DMS79 (cell line): ENCODE results near the gene C11orf91.
"Not testable (repeated sequence)": the region's sequence is repeated elsewhere in the genome, so short reads cannot be mapped to it uniquely, and the experiment has no call there.

Experiments
- DNase-seq: peaks from one replicate; lab custom pipeline; 2025; lab: John Stamatoyannopoulos, UW

C11orf91 gene

DNA sequence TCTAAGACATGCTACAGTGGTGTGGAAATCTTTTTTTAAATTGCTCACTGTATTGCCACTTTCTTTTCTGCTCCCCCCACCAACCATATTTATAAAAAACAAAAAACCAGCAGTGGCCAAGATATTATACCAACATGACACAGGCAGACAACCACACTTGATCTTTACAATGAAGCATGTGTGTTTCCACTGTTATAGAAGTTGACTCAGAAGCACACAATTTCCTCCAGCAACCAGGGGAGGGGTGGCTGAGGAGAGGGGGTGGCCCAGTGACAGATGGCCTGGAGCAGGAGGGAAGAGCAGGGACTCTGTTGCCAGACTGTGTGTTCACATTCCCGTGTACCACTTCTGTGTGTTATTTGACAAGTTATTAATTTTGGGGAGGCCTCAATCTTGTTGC is 20.8 kb upstream of the C11orf91 start:
- DNase-seq: no peak

GRCh38 chr11:33719587-33719986 is 19.0 kb upstream of the C11orf91 start:
- DNase-seq: no peak

DNA sequence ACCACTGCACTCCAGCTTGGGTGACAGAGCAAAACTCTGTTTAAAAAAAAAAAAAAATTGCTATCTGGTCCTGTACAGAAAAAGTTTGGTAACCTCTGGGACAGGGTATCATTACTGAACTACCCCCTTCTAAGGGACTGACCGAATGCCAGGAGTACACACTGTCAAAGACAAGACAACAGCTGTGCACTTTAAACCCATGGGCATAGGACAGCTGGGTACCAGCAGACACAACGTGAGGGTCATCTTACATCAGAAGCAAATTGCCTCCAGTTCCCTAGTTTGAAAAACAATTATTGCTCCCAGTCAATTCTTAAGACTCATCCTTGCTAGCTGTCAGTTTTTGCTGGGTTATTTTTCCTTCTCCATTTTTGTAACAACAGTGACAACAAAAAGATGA is 17.8 kb upstream of the C11orf91 start:
- DNase-seq: no peak

DNA sequence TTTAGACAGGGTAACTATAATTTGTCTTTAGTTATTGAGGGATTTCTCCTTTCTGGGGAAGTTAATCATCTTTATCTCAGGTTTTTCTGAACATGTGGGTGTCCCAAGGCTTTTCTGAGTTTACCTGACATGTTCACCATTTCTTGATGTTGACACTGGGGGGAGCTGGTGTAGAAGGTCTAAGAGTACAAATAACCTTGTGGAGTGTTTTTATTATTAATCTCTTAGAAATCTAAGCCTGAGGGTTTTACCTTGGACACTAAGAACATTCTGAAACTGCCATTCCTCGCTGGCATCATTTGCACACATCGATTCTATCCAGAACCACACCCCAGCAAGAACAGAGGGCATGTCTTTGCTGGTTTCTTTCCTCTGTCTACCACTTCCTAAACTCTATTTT is 15.6 kb upstream of the C11orf91 start:
- no peak for DNase-seq

GRCh38 chr11:33713856-33714398 is 13.3 kb upstream of the C11orf91 start:
- DNase-seq: no peak

- DNase-seq: no peak
Observed at GRCh38 chr11:33713151-33713855, 12.7 kb upstream of the C11orf91 start.

DNA sequence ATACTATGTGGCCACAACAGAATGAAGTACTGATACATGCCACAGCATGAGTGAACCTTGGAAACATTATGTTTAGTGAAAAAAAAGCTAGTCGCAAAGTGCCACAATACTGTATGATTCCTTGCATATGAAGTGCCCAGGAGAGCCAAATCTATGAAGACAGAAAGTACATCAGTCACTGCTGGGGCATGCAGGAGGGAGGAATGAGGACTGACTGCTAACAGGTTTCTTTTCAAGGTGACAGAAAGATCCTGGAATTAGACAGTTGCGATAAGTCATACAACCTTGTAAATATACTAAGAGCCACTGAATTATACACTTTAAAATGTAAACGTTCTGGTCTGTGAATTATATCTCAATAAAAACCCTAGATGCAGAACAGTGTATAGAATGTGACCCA is 11.8 kb upstream of the C11orf91 start:
- no peak for DNase-seq

- DNase-seq: no peak
Observed at GRCh38 chr11:33709466-33709865, 8.8 kb upstream of the C11orf91 start.

- no peak for DNase-seq
Observed at GRCh38 chr11:33708985-33709384, 8.4 kb upstream of the C11orf91 start.

DNA sequence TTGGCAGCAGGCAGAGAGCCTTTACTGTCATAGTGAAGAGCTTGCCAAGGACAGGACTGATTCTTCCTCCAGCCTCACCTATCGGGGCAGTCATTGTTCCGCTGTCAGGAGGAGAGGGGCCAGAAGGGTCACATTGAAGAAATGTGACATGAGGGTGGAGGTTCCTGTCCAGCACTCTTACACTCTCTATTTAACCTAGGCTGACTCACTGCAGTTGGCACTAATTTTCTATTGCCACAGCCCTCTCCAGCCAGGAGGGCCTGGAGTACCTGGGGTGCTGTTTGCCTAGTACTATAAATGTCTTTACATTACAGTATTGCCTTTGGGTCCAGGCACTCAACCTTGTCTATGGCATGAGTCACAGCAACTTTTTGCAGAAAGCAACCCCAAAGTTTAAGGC is 7.2 kb upstream of the C11orf91 start:
- DNase-seq: not testable (repeated sequence)

GRCh38 chr11:33706966-33707365 is 6.3 kb upstream of the C11orf91 start:
- no peak for DNase-seq

DNA sequence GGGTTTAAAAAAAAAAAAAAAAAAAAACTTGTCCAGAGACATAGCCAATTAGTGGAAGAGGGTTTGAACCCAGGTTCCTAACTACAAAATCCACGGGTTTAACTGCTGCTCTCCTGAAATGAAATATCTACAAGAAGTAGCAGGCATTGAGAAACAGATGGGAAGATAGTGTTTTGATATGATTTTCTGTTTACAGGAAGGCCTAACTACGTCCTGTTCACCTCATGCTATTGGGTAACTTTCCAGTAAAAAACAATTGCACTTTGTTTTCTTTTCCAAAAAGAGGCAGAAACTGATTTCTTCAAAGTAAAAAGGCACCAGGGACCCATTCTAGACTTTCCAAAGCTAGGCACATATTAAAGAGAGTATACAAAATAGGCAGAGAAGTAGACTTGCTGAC is 5.9 kb upstream of the C11orf91 start:
- DNase-seq: no peak

DNA sequence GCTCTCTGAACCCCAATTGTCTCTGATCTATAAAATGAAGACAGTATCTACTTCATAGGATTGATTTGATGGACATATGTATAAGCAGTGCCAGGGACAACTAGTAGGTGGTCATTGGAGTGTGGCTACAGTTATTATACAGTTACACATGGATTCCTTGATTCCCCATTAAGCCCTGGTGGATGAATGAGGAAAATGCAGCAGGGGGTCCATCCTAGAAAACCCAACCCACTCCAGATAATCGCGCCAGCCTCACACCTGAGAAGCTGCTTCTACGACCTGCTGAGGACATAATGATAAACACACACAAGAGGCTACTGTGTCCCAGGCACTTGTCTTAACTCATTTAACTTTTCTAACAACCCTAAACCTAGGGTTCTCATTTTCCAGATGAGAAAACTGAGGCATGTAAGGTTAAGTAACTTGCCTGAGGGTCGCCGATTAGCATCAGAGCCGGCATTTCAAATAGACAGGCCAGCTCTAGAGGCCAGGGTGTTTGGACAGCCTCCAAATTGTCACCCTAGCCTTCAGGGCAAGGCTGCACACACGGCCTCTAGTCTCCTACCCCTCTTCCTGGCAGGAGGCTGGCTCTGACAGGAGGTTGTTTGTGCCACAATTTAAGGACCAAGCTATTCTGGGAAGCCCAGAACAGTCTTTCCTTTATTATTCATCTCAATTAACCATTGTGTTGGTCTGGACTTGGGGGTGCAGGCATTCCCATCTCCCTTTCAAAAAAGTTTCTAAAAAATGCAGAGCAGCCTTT is 3.8 kb upstream of the C11orf91 start:
- no peak for DNase-seq

- DNase-seq: no peak
Observed at GRCh38 chr11:33703788-33704187, 3.2 kb upstream of the C11orf91 start.

DNA sequence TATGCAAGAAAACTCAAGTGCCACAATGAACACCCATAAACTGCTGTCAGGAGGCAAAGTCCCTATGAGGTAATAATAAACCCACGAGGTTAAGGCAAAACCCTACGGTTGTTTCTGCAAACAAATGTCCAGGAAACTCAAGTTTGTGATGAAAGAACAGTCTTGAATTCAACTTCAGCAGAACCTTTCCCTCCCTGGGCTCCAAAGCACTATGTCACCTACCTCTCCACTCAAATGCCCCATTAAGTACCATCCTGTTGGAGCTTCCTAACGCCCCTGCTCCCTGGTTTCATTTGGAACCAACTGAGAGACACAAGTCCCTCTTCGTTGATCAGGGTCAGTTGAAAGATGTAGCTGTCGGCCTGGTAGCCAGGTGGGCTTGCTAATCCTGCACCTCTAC is 2.6 kb upstream of the C11orf91 start:
- no peak for DNase-seq

DNA sequence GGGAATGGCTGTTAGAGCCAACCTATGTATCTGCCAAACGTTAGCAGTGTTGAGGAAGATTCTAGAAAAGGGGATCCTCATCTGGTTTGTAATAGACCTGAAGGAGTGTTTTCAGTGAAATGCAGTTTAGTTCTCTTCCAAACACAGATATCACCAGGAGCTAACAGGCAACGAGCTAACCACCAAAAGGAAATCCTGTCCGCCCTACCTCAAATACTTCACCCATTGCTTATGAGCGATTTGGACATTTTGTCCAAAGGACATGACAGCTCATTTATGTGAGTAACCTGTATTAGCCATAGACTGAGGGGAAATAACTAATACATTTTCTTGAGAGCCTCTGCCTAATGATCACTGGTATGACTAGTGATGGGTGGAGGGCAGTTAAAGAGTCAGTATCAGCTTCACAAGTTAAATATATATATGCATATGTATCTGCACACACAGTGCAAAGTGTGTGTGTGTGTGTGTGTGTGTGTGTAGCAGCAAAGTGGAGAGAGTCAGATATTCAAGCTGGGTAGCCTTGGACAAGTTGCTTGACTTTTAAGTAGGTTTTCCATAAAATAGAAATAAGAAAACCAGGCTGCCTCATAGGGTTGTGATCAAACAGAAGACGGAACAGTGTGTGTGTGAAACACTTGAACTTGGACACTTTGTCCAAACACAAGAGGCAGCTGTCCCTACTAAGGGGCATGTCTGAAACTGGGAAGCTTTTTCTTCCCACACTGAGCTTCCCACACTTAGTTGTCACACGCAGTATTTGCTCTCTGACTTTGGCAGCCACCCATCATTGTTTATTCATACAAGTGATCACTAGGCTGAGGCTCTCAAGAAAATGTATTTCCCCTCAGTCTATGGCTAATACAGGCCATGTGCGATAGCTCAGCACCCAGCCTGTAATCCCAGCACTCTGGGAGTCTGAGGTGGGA is 940 bp upstream of the C11orf91 start:
- peak; percentile 54 for DNase-seq

DNA sequence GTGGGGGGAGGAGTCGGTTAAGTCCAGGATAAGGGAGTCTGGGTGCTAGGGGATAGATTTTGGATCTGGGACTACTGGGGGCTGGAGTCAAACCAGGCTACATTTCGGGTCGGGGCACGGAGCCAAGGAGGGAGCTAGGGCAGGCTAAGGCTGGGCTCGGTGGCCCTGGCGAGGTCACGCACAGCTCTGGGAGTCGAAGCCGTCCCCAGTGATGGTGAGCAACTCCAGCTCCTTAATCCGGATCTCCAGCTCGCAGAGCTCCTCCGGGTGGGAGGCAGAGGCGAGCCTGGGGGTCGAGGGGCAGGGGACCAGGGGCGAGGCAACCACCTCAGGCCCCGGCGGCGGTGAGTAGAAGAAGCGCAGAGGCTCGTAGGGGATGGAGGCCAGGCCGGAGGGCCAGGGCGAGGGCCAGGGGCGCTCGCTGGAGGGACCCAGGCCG is 544 bp downstream of the C11orf91 start:
- no peak for DNase-seq

DNA sequence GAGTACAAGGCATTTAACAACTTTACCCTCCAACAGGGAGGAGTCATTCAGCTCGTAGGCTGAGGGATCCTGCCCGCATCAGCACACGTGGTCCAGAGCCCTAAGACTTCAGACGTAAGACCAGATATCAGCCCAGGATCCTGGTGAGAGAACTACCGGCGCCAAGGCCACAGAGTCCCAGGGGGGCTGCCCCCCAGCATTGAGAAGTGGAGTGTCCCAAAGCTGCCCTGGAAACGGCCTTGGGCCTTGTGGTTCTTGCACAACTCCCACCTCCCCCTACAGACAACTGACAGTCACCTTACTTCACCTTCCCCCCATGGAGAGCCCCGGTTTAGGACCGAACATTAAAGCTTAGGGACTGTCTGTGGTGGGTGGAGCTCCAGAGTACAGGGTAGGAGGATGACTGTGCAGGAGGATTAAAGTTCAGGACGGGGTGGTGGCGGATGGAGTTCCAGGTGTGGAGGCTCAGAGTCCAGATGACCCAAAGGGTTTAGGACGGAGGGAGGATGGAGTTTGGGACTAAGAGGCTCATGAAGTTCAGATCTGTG is 1.0 kb downstream of the C11orf91 start:
- no peak for DNase-seq

GRCh38 chr11:33698921-33699320 is 1.7 kb downstream of the C11orf91 start:
- DNase-seq: no peak

- no peak for DNase-seq
Observed at GRCh38 chr11:33697997-33698396, 2.6 kb downstream of the C11orf91 start.

DNA sequence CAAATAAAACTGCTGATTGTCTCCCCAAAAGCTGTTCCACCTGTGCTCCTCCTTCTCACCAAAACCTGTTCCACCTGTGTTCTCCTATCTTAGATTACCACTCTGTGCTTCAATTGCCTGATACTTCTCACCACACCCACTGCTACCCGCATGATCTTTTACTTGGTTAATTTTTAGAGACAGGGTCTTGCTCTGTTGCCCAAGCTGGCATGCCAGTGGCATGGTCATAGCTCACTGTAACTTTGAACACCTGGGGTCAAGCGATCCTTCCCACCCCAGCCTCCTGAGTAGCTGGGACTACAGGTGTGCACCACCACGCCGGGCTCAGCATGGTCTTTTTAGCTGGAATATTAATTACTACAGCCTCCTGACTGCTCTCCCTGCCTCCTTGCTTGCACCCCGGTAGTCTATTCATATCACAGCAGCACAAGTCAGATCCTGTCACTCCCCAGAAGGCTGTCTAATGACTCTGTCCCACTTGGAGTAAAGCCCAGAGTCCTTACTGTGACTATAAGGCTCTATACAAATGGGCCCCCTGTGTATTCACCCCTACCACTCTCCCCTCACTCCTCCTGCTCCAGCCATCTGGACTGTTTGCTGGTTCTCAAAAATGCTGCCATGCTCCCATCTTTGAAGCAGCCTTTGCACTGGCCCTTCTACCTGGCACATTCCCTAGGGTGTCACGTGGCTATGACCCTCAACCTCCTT is 3.5 kb downstream of the C11orf91 start:
- no peak for DNase-seq
